ENCODE measurements around the gene CCDC85C. TPM values are rescaled to one million over a fixed set of nuclear protein-coding genes. Genes with fewer than 3 reads are reported as not detected.

Gene CCDC85C
- total and polyA plus RNA-seq, 2 of the 8 experiments (the other 6 are each of a cell fraction or from before 2014, with no cell fraction given) = 16.8 to 35.8 TPM

- TF ChIP-seq, protein P1, sequence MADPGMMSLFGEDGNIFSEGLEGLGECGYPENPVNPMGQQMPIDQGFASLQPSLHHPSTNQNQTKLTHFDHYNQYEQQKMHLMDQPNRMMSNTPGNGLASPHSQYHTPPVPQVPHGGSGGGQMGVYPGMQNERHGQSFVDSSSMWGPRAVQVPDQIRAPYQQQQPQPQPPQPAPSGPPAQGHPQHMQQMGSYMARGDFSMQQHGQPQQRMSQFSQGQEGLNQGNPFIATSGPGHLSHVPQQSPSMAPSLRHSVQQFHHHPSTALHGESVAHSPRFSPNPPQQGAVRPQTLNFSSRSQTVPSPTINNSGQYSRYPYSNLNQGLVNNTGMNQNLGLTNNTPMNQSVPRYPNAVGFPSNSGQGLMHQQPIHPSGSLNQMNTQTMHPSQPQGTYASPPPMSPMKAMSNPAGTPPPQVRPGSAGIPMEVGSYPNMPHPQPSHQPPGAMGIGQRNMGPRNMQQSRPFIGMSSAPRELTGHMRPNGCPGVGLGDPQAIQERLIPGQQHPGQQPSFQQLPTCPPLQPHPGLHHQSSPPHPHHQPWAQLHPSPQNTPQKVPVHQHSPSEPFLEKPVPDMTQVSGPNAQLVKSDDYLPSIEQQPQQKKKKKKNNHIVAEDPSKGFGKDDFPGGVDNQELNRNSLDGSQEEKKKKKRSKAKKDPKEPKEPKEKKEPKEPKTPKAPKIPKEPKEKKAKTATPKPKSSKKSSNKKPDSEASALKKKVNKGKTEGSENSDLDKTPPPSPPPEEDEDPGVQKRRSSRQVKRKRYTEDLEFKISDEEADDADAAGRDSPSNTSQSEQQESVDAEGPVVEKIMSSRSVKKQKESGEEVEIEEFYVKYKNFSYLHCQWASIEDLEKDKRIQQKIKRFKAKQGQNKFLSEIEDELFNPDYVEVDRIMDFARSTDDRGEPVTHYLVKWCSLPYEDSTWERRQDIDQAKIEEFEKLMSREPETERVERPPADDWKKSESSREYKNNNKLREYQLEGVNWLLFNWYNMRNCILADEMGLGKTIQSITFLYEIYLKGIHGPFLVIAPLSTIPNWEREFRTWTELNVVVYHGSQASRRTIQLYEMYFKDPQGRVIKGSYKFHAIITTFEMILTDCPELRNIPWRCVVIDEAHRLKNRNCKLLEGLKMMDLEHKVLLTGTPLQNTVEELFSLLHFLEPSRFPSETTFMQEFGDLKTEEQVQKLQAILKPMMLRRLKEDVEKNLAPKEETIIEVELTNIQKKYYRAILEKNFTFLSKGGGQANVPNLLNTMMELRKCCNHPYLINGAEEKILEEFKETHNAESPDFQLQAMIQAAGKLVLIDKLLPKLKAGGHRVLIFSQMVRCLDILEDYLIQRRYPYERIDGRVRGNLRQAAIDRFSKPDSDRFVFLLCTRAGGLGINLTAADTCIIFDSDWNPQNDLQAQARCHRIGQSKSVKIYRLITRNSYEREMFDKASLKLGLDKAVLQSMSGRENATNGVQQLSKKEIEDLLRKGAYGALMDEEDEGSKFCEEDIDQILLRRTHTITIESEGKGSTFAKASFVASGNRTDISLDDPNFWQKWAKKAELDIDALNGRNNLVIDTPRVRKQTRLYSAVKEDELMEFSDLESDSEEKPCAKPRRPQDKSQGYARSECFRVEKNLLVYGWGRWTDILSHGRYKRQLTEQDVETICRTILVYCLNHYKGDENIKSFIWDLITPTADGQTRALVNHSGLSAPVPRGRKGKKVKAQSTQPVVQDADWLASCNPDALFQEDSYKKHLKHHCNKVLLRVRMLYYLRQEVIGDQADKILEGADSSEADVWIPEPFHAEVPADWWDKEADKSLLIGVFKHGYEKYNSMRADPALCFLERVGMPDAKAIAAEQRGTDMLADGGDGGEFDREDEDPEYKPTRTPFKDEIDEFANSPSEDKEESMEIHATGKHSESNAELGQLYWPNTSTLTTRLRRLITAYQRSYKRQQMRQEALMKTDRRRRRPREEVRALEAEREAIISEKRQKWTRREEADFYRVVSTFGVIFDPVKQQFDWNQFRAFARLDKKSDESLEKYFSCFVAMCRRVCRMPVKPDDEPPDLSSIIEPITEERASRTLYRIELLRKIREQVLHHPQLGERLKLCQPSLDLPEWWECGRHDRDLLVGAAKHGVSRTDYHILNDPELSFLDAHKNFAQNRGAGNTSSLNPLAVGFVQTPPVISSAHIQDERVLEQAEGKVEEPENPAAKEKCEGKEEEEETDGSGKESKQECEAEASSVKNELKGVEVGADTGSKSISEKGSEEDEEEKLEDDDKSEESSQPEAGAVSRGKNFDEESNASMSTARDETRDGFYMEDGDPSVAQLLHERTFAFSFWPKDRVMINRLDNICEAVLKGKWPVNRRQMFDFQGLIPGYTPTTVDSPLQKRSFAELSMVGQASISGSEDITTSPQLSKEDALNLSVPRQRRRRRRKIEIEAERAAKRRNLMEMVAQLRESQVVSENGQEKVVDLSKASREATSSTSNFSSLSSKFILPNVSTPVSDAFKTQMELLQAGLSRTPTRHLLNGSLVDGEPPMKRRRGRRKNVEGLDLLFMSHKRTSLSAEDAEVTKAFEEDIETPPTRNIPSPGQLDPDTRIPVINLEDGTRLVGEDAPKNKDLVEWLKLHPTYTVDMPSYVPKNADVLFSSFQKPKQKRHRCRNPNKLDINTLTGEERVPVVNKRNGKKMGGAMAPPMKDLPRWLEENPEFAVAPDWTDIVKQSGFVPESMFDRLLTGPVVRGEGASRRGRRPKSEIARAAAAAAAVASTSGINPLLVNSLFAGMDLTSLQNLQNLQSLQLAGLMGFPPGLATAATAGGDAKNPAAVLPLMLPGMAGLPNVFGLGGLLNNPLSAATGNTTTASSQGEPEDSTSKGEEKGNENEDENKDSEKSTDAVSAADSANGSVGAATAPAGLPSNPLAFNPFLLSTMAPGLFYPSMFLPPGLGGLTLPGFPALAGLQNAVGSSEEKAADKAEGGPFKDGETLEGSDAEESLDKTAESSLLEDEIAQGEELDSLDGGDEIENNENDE (IDR thresholded peaks at IDR 0.05; ENCODE audit: insufficient replicate concordance, low read length) = no peak
- TF ChIP-seq YY1 (IDR thresholded peaks at IDR 0.05; ENCODE audit: low read depth, low read length) = no peak
These were observed 84.6 kb downstream of the CCDC85C start (continued) for GRCh38 chr14:99519347-99519881.

Measured in H1 (cell line).